Measurements from ENCODE around the gene SRMS.

DNA sequence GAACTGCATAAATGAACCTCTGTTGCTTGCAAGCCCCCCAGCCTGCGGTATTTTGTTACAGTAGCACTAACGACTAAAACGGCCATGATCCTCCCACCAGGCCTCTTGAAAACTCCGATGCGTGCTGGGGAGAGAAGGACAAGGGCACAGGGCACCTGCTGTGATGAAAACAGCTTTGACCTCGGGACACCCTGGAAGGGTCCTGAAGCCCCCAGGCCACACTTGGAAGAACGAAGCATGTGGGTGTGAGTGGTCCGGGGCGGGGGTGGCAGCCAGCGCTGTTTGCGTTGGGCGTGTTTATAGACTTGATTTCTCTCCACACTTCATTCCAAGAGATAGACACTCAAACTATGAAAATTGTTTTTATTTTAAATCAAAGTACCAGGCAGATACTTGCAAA is 39.7 kb upstream of the SRMS start:
- no peak for TF ChIP-seq EZH2 (conservative IDR thresholded peaks at IDR 0.05; ENCODE audit: low read depth, low read length)
- TF ChIP-seq ARID2 (CRISPR knock-in tag; IDR thresholded peaks at IDR 0.05; ENCODE audit: borderline replicate concordance) = no peak
- TF ChIP-seq, protein P1, sequence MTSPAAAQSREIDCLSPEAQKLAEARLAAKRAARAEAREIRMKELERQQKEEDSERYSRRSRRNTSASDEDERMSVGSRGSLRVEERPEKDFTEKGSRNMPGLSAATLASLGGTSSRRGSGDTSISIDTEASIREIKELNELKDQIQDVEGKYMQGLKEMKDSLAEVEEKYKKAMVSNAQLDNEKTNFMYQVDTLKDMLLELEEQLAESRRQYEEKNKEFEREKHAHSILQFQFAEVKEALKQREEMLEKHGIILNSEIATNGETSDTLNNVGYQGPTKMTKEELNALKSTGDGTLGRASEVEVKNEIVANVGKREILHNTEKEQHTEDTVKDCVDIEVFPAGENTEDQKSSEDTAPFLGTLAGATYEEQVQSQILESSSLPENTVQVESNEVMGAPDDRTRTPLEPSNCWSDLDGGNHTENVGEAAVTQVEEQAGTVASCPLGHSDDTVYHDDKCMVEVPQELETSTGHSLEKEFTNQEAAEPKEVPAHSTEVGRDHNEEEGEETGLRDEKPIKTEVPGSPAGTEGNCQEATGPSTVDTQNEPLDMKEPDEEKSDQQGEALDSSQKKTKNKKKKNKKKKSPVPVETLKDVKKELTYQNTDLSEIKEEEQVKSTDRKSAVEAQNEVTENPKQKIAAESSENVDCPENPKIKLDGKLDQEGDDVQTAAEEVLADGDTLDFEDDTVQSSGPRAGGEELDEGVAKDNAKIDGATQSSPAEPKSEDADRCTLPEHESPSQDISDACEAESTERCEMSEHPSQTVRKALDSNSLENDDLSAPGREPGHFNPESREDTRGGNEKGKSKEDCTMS (CRISPR knock-in tag; conservative IDR thresholded peaks at IDR 0.05) = no peak
- TF ChIP-seq ZZZ3 (CRISPR knock-in tag; IDR thresholded peaks at IDR 0.05; ENCODE audit: borderline replicate concordance) = no peak
- TF ChIP-seq, protein P2, sequence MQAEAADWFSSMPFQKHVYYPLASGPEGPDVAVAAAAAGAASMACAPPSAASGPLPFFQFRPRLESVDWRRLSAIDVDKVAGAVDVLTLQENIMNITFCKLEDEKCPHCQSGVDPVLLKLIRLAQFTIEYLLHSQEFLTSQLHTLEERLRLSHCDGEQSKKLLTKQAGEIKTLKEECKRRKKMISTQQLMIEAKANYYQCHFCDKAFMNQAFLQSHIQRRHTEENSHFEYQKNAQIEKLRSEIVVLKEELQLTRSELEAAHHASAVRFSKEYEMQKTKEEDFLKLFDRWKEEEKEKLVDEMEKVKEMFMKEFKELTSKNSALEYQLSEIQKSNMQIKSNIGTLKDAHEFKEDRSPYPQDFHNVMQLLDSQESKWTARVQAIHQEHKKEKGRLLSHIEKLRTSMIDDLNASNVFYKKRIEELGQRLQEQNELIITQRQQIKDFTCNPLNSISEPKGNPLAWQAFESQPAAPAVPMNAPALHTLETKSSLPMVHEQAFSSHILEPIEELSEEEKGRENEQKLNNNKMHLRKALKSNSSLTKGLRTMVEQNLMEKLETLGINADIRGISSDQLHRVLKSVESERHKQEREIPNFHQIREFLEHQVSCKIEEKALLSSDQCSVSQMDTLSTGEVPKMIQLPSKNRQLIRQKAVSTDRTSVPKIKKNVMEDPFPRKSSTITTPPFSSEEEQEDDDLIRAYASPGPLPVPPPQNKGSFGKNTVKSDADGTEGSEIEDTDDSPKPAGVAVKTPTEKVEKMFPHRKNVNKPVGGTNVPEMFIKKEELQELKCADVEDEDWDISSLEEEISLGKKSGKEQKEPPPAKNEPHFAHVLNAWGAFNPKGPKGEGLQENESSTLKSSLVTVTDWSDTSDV (CRISPR knock-in tag; IDR thresholded peaks at IDR 0.05) = no peak
